GM12878 (cell line): ENCODE measurements around the gene CASR. TPM values are rescaled to one million over a fixed set of nuclear protein-coding genes. Genes with fewer than 3 reads are reported as not detected.

Experiments used
- BHLHE40 ChIP-seq, 2 experiments: fragments of 450-650 bp in 1 of 2; IDR thresholded peaks; 2 replicates each; pipeline ENCODE4 v1.6.1; 2011 to 2017; ENCODE audit warnings: low read depth in 2 of 2, borderline replicate concordance in 1 of 2, improper control_type of control experiment in 1 of 2, low read length in 1 of 2, mild to moderate bottlenecking in 1 of 2
- BRCA1 ChIP-seq: IDR thresholded peaks from 2 replicates; pipeline ENCODE4 v1.6.1; 2011; ENCODE audit warnings: low read depth, low read length, improper control_type of control experiment
- CHD2 ChIP-seq: IDR thresholded peaks from 2 replicates; pipeline ENCODE4 v1.6.1; 2011; ENCODE audit warnings: low read depth, low read length, improper control_type of control experiment, borderline replicate concordance
- CHD4 ChIP-seq: fragments of 200-600 bp; sonication (generic); IDR thresholded peaks from 2 replicates; pipeline ENCODE4 v1.6.1; 2016; ENCODE audit warnings: mild to moderate bottlenecking
- CREB1 ChIP-seq: IDR thresholded peaks from 2 replicates; pipeline ENCODE4 v1.6.1; 2012; ENCODE audit warnings: low read depth, mild to moderate bottlenecking, inconsistent platforms
- FOXM1 ChIP-seq: IDR thresholded peaks from 2 replicates; pipeline ENCODE4 v1.6.1; 2012; ENCODE audit warnings: low read depth, mild to moderate bottlenecking, inconsistent platforms, low read length, moderate library complexity
- GATAD2B ChIP-seq: fragments of 450-650 bp; conservative IDR thresholded peaks from 2 replicates; pipeline ENCODE4 v1.6.1; 2017; ENCODE audit warnings: low read depth, mild to moderate bottlenecking, moderate library complexity
- MEF2A ChIP-seq: IDR thresholded peaks from 2 replicates; pipeline ENCODE4 v1.6.1; 2011; ENCODE audit warnings: low read depth, mild to moderate bottlenecking, low read length, moderate library complexity; ENCODE audit not compliant: insufficient read depth
- MEF2B ChIP-seq: fragments of 450-650 bp; IDR thresholded peaks from 2 replicates; pipeline ENCODE4 v1.6.1; 2018; ENCODE audit warnings: mild to moderate bottlenecking, moderate library complexity; ENCODE audit not compliant: partially characterized antibody, poor library complexity, severe bottlenecking
- NR2C1 ChIP-seq: fragments of 450-650 bp; IDR thresholded peaks from 2 replicates; pipeline ENCODE4 v1.6.1; 2017; ENCODE audit warnings: antibody characterized with exemption, mild to moderate bottlenecking, moderate library complexity
- POLR2A ChIP-seq: IDR thresholded peaks from 2 replicates; pipeline ENCODE4 v1.6.1; 2011; ENCODE audit warnings: low read depth, mild to moderate bottlenecking, low read length
- POLR2AphosphoS5 ChIP-seq: IDR thresholded peaks from 2 replicates; pipeline ENCODE4 v1.6.1; 2011; ENCODE audit warnings: mild to moderate bottlenecking, low read length, inconsistent platforms
- SMAD1 ChIP-seq: fragments of 450-650 bp; IDR thresholded peaks from 2 replicates; pipeline ENCODE4 v1.6.1; 2018; ENCODE audit warnings: mild to moderate bottlenecking, low read depth; ENCODE audit not compliant: partially characterized antibody
- SREBF1 ChIP-seq: IDR thresholded peaks from 2 replicates; pipeline ENCODE4 v1.6.1; 2012; ENCODE audit warnings: mild to moderate bottlenecking, low read length
- WRNIP1 ChIP-seq: IDR thresholded peaks from 2 replicates; pipeline ENCODE4 v1.6.1; 2011; ENCODE audit warnings: low read depth, low read length, improper control_type of control experiment, borderline replicate concordance
- YBX1 ChIP-seq: fragments of 450-650 bp; IDR thresholded peaks from 2 replicates; pipeline ENCODE4 v1.6.1; 2016; ENCODE audit warnings: antibody characterized with exemption
- YY1 ChIP-seq: IDR thresholded peaks from 2 replicates; pipeline ENCODE4 v1.6.1; 2011; ENCODE audit warnings: low read depth, mild to moderate bottlenecking, low read length
- ZNF207 ChIP-seq: fragments of 450-650 bp; IDR thresholded peaks from 2 replicates; pipeline ENCODE4 v1.6.1; 2014; ENCODE audit warnings: antibody characterized with exemption, mild to moderate bottlenecking, borderline replicate concordance
- ZNF217 ChIP-seq: fragments of 450-650 bp; IDR thresholded peaks from 2 replicates; pipeline ENCODE4 v1.6.1; 2017; ENCODE audit warnings: antibody characterized with exemption, mild to moderate bottlenecking
- ZNF274 ChIP-seq: IDR thresholded peaks from one replicate; pipeline ENCODE4 v1.8.0; 2011; ENCODE audit not compliant: insufficient read length, insufficient read depth
- ZZZ3 ChIP-seq: IDR thresholded peaks from 2 replicates; pipeline ENCODE4 v1.6.1; 2011; ENCODE audit warnings: low read depth; ENCODE audit not compliant: control insufficient read depth, insufficient read length
- polyA plus RNA-seq, 11 experiments: library from polyadenylated mRNA; depleted of rRNA in 4 of 11; unstranded in 6 of 11; stranded (reverse) in 5 of 11; fragments of >200 nt; fragmentation: Nextera tagmentation in 4 of 11; fragmentation: Illumina TruSeq in 1 of 11; extraction: Ambion mirVana in 4 of 11; extraction: Trizol in 1 of 11; gene quantifications; 1 replicate in 1 of 11; 2 replicates in 10 of 11; pipeline versions ENCODE4 v1.2.1 to v1.2.3, GENCODE V29; 2011 to 2016; ENCODE audit warnings: inconsistent platforms in 2 of 11, missing spikeins in 2 of 11, low read depth in 1 of 11
- total RNA-seq, 4 experiments: library from RNA; depleted of rRNA in 3 of 4; stranded (reverse); fragments of >200 nt in 3 of 4; fragmentation: Illumina TruSeq in 1 of 4; extraction: Trizol in 1 of 4; gene quantifications; 2 replicates each; pipeline versions ENCODE4 v1.2.1 to v1.2.3, GENCODE V29; 2013 to 2021
- TF ChIP-seq, protein P1 (sequence below): IDR thresholded peaks from 2 replicates; pipeline ENCODE4 v1.6.1; 2012; ENCODE audit warnings: low read depth, low read length, improper control_type of control experiment
- TF ChIP-seq, protein P2 (sequence below): fragments of 150-350 bp; IDR thresholded peaks from 2 replicates; pipeline ENCODE4 v1.6.1; 2016; ENCODE audit warnings: low read depth, low read length
- TF ChIP-seq, protein P3 (sequence below): fragments of 150-350 bp; IDR thresholded peaks from 2 replicates; pipeline ENCODE4 v1.6.1; 2014; ENCODE audit warnings: mild to moderate bottlenecking, low read depth, low read length
- TF ChIP-seq, protein P4 (sequence below): IDR thresholded peaks from 2 replicates; pipeline ENCODE4 v1.6.1; 2011; ENCODE audit warnings: mild to moderate bottlenecking, low read depth, low read length, moderate library complexity; ENCODE audit not compliant: insufficient replicate concordance

CASR gene
- total and polyA plus RNA-seq, 10 of the 15 experiments (the other 5 are each of a cell fraction or from before 2014, with no cell fraction given), result 0.04 to 0.37 (median 0.11) TPM

DNA sequence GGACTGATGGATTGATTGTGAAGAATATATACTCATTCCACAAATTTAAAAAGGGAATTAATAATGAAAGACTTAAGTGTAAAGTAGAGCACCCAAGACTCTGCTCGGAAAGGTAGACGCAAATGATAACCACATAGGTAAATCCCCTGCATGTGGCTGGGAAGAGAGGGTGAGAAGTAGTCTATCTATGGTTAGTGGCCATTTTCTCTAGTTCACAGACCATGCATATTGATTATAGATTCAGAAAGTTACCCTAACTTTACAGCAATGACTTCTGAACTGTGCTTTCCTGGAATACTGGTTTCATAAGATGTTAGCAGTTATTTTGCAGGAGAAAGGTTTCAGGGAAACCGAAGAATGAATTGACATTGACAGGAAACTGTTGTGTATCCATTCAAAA lies 51.7 kb downstream of the CASR start (continued):
- TF ChIP-seq BHLHE40 (IDR thresholded peaks at IDR 0.05; ENCODE audit: borderline replicate concordance in 1 of 2, low read depth in 2 of 2, low read length in 1 of 2) (peak in 1 of 2 experiments; percentile 43; a peak in 1 of 4 replicates), GATAD2B (0 out of 2 replicates have a peak, but pooled peaks have one; percentile 52), BRCA1 (no peak), SREBF1 (no peak), FOXM1 (no peak), ZNF217 (no peak), POLR2A (no peak), MEF2B (peak; percentile 26), MEF2A (no peak), POLR2AphosphoS5 (no peak), ZNF207 (no peak), CREB1 (no peak), CHD2 (no peak), CHD4 (no peak), SMAD1 (no peak), WRNIP1 (no peak), ZZZ3 (no peak), YBX1 (no peak), NR2C1 (no peak), YY1 (peak; percentile 76; the same call in 1 of the 2 replicates), ZNF274 (no peak)
- TF ChIP-seq, protein P1, sequence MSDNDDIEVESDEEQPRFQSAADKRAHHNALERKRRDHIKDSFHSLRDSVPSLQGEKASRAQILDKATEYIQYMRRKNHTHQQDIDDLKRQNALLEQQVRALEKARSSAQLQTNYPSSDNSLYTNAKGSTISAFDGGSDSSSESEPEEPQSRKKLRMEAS, result no peak
- TF ChIP-seq, protein P2, sequence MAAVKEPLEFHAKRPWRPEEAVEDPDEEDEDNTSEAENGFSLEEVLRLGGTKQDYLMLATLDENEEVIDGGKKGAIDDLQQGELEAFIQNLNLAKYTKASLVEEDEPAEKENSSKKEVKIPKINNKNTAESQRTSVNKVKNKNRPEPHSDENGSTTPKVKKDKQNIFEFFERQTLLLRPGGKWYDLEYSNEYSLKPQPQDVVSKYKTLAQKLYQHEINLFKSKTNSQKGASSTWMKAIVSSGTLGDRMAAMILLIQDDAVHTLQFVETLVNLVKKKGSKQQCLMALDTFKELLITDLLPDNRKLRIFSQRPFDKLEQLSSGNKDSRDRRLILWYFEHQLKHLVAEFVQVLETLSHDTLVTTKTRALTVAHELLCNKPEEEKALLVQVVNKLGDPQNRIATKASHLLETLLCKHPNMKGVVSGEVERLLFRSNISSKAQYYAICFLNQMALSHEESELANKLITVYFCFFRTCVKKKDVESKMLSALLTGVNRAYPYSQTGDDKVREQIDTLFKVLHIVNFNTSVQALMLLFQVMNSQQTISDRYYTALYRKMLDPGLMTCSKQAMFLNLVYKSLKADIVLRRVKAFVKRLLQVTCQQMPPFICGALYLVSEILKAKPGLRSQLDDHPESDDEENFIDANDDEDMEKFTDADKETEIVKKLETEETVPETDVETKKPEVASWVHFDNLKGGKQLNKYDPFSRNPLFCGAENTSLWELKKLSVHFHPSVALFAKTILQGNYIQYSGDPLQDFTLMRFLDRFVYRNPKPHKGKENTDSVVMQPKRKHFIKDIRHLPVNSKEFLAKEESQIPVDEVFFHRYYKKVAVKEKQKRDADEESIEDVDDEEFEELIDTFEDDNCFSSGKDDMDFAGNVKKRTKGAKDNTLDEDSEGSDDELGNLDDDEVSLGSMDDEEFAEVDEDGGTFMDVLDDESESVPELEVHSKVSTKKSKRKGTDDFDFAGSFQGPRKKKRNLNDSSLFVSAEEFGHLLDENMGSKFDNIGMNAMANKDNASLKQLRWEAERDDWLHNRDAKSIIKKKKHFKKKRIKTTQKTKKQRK, result no peak
- TF ChIP-seq, protein P3, sequence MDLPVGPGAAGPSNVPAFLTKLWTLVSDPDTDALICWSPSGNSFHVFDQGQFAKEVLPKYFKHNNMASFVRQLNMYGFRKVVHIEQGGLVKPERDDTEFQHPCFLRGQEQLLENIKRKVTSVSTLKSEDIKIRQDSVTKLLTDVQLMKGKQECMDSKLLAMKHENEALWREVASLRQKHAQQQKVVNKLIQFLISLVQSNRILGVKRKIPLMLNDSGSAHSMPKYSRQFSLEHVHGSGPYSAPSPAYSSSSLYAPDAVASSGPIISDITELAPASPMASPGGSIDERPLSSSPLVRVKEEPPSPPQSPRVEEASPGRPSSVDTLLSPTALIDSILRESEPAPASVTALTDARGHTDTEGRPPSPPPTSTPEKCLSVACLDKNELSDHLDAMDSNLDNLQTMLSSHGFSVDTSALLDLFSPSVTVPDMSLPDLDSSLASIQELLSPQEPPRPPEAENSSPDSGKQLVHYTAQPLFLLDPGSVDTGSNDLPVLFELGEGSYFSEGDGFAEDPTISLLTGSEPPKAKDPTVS, result no peak
- TF ChIP-seq, protein P4, sequence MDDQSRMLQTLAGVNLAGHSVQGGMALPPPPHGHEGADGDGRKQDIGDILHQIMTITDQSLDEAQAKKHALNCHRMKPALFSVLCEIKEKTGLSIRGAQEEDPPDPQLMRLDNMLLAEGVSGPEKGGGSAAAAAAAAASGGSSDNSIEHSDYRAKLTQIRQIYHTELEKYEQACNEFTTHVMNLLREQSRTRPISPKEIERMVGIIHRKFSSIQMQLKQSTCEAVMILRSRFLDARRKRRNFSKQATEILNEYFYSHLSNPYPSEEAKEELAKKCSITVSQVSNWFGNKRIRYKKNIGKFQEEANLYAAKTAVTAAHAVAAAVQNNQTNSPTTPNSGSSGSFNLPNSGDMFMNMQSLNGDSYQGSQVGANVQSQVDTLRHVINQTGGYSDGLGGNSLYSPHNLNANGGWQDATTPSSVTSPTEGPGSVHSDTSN, result no peak
